T-helper 1 cell (primary cell): ENCODE results near the gene MXD4.
"Not testable (repeated sequence)": the region's sequence is repeated elsewhere in the genome, so short reads cannot be mapped to it uniquely, and the experiment has no call there.

Experiments used
- DNase-seq, 5 donors: peaks; one replicate each; pipeline ENCODE4 v3.0.0-alpha.2; 2012 to 2020

Gene MXD4

GRCh38 chr4:2219233-2219760 is 42.6 kb downstream of the MXD4 start:
- no peak for DNase-seq

- no peak for DNase-seq
Observed at GRCh38 chr4:2218436-2218835, 43.5 kb downstream of the MXD4 start.

GRCh38 chr4:2217726-2218125 is 44.2 kb downstream of the MXD4 start:
- DNase-seq = no peak

GRCh38 chr4:2212831-2213230 is 49.1 kb downstream of the MXD4 start:
- no peak for DNase-seq

- DNase-seq = not testable (repeated sequence)
Observed at GRCh38 chr4:2202789-2203188, 59.1 kb downstream of the MXD4 start.
